Activated T-cell treated with anti-CD3 and anti-CD28 coated beads, Interleukin-2, amount 50 U/mL, for 1 hour (primary cell): ENCODE data around the gene CEP135.

Experiments used
- DNase-seq: peaks from one replicate; pipeline ENCODE4 v3.0.0-alpha.2; 2020

The CEP135 gene

DNA sequence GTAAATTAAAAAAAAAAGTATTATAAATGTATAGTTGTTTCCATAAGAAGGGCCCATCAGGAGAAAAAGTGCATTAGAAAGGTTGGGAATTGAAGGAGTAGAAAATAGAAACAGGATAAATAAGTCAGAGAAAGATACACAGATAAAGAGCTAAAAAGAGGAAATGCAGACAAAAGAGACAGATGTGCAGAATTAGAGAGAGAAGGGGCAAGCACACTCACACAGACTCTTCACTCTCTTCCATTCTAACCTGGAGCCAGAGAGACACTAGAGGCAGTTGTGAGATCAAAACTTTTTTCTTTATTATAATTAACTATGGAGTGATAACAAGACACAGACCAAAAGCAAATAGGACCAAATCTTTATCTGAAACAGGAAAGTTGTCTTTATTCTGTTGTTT is 134.1 kb downstream of the CEP135 start:
- no peak for DNase-seq
